ENCODE results near the gene NFIC.

GRCh38 chr19:3482507-3483225 lies 116.3 kb downstream of the NFIC start:
- TF ChIP-seq POLR2AphosphoS5 (IDR thresholded peaks at IDR 0.05): no peak
- no peak for TF ChIP-seq CTCF (IDR thresholded peaks at IDR 0.05)
- no peak for TF ChIP-seq EP300 (IDR thresholded peaks at IDR 0.05)
- no peak for TF ChIP-seq POLR2A (IDR thresholded peaks at IDR 0.05)

Measured in upper lobe of left lung (tissue), 4 donors.